Suprapubic skin (tissue), 3 donors: ENCODE data around the gene RUFY3.

Experiments
- EP300 ChIP-seq: sonication (generic); formaldehyde crosslinking; IDR thresholded peaks from one replicate; pipeline ENCODE4 v1.6.1; 2017; ENCODE audit warnings: antibody characterized with exemption
- POLR2A ChIP-seq, 2 donors: fragments of 450-650 bp; IDR thresholded peaks; one replicate each; pipeline ENCODE4 v1.6.1; 2017; ENCODE audit warnings: antibody characterized with exemption in 2 of 2, mild to moderate bottlenecking in 2 of 2, moderate library complexity in 2 of 2
- TF ChIP-seq, protein P1 (sequence below), 2 donors: fragments of 200-600 bp in 1 of 2; fragments of 450-650 bp in 1 of 2; sonication (generic) in 1 of 2; IDR thresholded peaks; one replicate each; pipeline ENCODE4 v1.5.1; 2016 to 2019; ENCODE audit warnings: antibody characterized with exemption in 2 of 2, mild to moderate bottlenecking in 1 of 2, moderate library complexity in 1 of 2

DNA sequence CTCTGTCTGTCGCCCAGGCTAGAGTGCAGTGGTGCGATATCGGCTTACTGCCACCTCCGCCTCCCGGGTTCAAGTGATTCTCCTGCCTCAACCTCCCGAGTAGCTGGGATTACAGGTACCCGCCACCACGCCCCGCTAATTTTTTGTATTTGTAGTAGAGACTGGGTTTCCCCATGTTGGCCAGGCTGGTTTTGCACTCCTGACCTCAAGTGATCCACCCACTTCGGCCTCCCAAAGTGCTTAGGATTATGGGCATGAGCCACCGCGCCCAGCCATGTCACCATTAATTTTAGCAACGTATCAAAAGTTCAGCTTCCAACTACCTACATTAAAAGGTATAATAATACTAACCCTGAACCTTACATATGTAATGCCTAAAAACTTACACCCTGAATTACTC lies 34.4 kb upstream of the RUFY3 start:
- TF ChIP-seq, protein P1, sequence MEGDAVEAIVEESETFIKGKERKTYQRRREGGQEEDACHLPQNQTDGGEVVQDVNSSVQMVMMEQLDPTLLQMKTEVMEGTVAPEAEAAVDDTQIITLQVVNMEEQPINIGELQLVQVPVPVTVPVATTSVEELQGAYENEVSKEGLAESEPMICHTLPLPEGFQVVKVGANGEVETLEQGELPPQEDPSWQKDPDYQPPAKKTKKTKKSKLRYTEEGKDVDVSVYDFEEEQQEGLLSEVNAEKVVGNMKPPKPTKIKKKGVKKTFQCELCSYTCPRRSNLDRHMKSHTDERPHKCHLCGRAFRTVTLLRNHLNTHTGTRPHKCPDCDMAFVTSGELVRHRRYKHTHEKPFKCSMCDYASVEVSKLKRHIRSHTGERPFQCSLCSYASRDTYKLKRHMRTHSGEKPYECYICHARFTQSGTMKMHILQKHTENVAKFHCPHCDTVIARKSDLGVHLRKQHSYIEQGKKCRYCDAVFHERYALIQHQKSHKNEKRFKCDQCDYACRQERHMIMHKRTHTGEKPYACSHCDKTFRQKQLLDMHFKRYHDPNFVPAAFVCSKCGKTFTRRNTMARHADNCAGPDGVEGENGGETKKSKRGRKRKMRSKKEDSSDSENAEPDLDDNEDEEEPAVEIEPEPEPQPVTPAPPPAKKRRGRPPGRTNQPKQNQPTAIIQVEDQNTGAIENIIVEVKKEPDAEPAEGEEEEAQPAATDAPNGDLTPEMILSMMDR (IDR thresholded peaks at IDR 0.05): no peak
- no peak for TF ChIP-seq EP300
- TF ChIP-seq POLR2A (IDR thresholded peaks at IDR 0.05): no peak
